Measurements from ENCODE around the gene MBD5.

Gene MBD5

DNA sequence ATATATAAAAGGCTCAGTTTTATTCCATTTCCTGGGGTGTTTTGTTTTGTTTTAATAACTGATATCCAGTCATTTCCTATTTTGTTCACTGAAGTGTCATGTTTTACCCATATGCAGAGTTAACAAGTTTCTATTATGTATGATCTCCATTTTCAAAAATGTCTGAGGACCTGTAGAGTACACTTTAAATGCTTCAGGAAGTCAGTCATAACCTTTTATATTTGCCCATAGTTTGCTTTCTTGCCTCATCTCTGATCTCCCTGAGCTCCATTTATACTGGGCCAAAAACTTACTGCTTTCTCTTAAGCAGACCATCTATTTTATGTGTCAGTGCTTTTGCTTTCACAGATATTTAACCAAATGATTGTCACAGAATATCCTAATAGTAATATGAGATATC lies 278.7 kb downstream of the MBD5 start:
- intact Hi-C loops (cut with DNase I; ENCODE audit: low total_unique reads), result no loop called here

GRCh38 chr2:148300544-148300943 lies 279.7 kb downstream of the MBD5 start:
- no peaks in the 10 kb centered on the region for H3K36me3 ChIP-seq
- H3K9me3 ChIP-seq, result no peaks in the 10 kb centered on the region
- intact Hi-C loops (cut with DNase I; ENCODE audit: low total_unique reads), result no loop called here
- TF ChIP-seq, protein P1, sequence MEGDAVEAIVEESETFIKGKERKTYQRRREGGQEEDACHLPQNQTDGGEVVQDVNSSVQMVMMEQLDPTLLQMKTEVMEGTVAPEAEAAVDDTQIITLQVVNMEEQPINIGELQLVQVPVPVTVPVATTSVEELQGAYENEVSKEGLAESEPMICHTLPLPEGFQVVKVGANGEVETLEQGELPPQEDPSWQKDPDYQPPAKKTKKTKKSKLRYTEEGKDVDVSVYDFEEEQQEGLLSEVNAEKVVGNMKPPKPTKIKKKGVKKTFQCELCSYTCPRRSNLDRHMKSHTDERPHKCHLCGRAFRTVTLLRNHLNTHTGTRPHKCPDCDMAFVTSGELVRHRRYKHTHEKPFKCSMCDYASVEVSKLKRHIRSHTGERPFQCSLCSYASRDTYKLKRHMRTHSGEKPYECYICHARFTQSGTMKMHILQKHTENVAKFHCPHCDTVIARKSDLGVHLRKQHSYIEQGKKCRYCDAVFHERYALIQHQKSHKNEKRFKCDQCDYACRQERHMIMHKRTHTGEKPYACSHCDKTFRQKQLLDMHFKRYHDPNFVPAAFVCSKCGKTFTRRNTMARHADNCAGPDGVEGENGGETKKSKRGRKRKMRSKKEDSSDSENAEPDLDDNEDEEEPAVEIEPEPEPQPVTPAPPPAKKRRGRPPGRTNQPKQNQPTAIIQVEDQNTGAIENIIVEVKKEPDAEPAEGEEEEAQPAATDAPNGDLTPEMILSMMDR (IDR thresholded peaks at IDR 0.05), result no peak
- H3K4me1 ChIP-seq, result peaks cover 0 to 22% (median 11%) of the 10 kb centered on the region in 4 donors
- no peak overlapping the region for H3K4me3 ChIP-seq
- H3K27me3 ChIP-seq, result no peaks in the 10 kb centered on the region
- DNase-seq, result no peak
- H3K27ac ChIP-seq, result no peak overlapping the region

More for the DNA sequence above, 278.7 kb downstream of the MBD5 start:
- Histone ChIP-seq H3K36me3 (no peaks in the 10 kb centered on the region), H3K4me1 (peaks cover 0 to 22% (median 11%) of the 10 kb centered on the region in 4 donors), H3K27ac (no peak overlapping the region), H3K27me3 (no peaks in the 10 kb centered on the region), H3K4me3 (no peak overlapping the region), H3K9me3 (no peaks in the 10 kb centered on the region)
- no peak for DNase-seq
- TF ChIP-seq, protein P1 (IDR thresholded peaks at IDR 0.05), result no peak

GRCh38 chr2:148301362-148301761 lies 280.5 kb downstream of the MBD5 start:
- Histone ChIP-seq H3K4me3 (no peak overlapping the region), H3K36me3 (no peaks in the 10 kb centered on the region), H3K27ac (no peak overlapping the region), H3K9me3 (no peaks in the 10 kb centered on the region), H3K27me3 (no peaks in the 10 kb centered on the region), H3K4me1 (peaks cover 0 to 22% (median 11%) of the 10 kb centered on the region in 4 donors)
- no peak for DNase-seq
- TF ChIP-seq, protein P1 (IDR thresholded peaks at IDR 0.05), result no peak
- intact Hi-C loops (cut with DNase I; ENCODE audit: low total_unique reads), result no loop called here

DNA sequence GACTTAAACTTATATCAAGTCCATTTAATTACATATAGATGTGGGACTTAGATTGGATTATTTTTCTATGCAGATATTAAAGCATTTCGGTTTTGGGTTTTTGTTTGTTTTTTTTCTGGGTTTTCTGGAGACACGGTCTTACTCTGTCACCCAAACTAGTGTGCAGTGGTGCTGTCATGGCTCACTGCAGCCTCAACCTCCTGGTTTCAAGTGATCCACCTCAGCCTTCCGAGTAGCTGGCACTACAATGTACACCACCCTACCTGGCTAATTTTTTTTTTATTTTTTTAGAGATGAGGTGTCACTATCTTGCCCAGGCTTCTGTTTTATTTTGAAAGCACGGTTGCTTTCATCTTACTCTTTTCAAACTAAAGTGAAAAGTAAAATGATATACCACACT lies 281.6 kb downstream of the MBD5 start:
- no peak overlapping the region for H3K27ac ChIP-seq
- TF ChIP-seq, protein P1 (IDR thresholded peaks at IDR 0.05), result no peak
- peaks cover 0 to 22% (median 11%) of the 10 kb centered on the region in 4 donors for H3K4me1 ChIP-seq
- intact Hi-C loops (cut with DNase I; ENCODE audit: low total_unique reads), result no loop called here
- no peaks in the 10 kb centered on the region for H3K36me3 ChIP-seq
- H3K4me3 ChIP-seq, result no peak overlapping the region
- DNase-seq, result no peak
- H3K9me3 ChIP-seq, result no peaks in the 10 kb centered on the region
- H3K27me3 ChIP-seq, result no peaks in the 10 kb centered on the region

GRCh38 chr2:148303161-148303560 lies 282.3 kb downstream of the MBD5 start:
- Histone ChIP-seq H3K9me3 (no peaks in the 10 kb centered on the region), H3K4me3 (no peak overlapping the region), H3K27ac (no peak overlapping the region), H3K36me3 (no peaks in the 10 kb centered on the region), H3K27me3 (no peaks in the 10 kb centered on the region), H3K4me1 (peaks cover 0 to 22% (median 11%) of the 10 kb centered on the region in 4 donors)
- intact Hi-C loops (cut with DNase I; ENCODE audit: low total_unique reads), result no loop called here
- TF ChIP-seq, protein P1 (IDR thresholded peaks at IDR 0.05), result no peak
- no peak for DNase-seq

- no peak for DNase-seq
- no peak overlapping the region for H3K27ac ChIP-seq
- no peak overlapping the region for H3K4me3 ChIP-seq
- TF ChIP-seq, protein P1 (IDR thresholded peaks at IDR 0.05), result no peak
- H3K4me1 ChIP-seq, result peaks cover 0 to 24% (median 8%) of the 10 kb centered on the region in 4 donors
- no peaks in the 10 kb centered on the region for H3K27me3 ChIP-seq
- H3K36me3 ChIP-seq, result no peaks in the 10 kb centered on the region
- no peaks in the 10 kb centered on the region for H3K9me3 ChIP-seq
- intact Hi-C loops (cut with DNase I; ENCODE audit: low total_unique reads), result no loop called here
These were observed 284.6 kb downstream of the MBD5 start for GRCh38 chr2:148305476-148305875.

All from tibial artery (tissue), 4 donors.